G401 (cell line): Measurements from ENCODE around the gene IL4. TPM values are rescaled to one million over a fixed set of nuclear protein-coding genes. Genes with fewer than 3 reads are reported as not detected.

ENCODE experiments used
- DNase-seq: peaks from one replicate; pipeline ENCODE4 v3.0.0-alpha.2; 2015; ENCODE audit warnings: low spot score
- in situ Hi-C: cut with HindIII; loops from 2 replicates; pipeline ENCODE4 v1.10.0; 2016; ENCODE audit warnings: low sequenced_read_pairs, mixed read lengths
- total RNA-seq: library from RNA; depleted of rRNA; stranded (reverse); fragments of >200 nt; shearing (Covaris generic); gene quantifications from 2 replicates; pipeline ENCODE4 v1.2.3, GENCODE V29; 2014

IL4 gene
- total RNA-seq, 1 experiment from 2014 or later = not detected

- no peak for DNase-seq
- in situ Hi-C loops = no loop called here
Observed at GRCh38 chr5:132668706-132669454, 4.9 kb upstream of the IL4 start.

- no peak for DNase-seq
- in situ Hi-C loops = no loop called here
Observed at GRCh38 chr5:132669455-132669820, 4.4 kb upstream of the IL4 start.

GRCh38 chr5:132669966-132670882 lies 3.6 kb upstream of the IL4 start:
- in situ Hi-C loops = no loop called here
- DNase-seq = no peak

- DNase-seq = no peak
- in situ Hi-C loops = no loop called here
Observed at GRCh38 chr5:132671000-132671399, 2.8 kb upstream of the IL4 start.

- in situ Hi-C loops = no loop called here
Observed at GRCh38 chr5:132673488-132673887, 301 bp upstream of the IL4 start.

GRCh38 chr5:132674671-132675506 lies 1.1 kb downstream of the IL4 start:
- no peak for DNase-seq
- in situ Hi-C loops = no loop called here

More at GRCh38 chr5:132673488-132673887, 301 bp upstream of the IL4 start:
- no peak for DNase-seq

GRCh38 chr5:132675936-132676689 lies 2.3 kb downstream of the IL4 start:
- in situ Hi-C loops = no loop called here
- DNase-seq = no peak

GRCh38 chr5:132677191-132677590 lies 3.4 kb downstream of the IL4 start:
- in situ Hi-C loops = no loop called here
- no peak for DNase-seq

GRCh38 chr5:132677682-132678400 lies 4.1 kb downstream of the IL4 start:
- in situ Hi-C loops = no loop called here

GRCh38 chr5:132678735-132679134 lies 4.9 kb downstream of the IL4 start:
- in situ Hi-C loops = no loop called here
- DNase-seq = no peak

More at GRCh38 chr5:132677682-132678400, 4.1 kb downstream of the IL4 start:
- DNase-seq = no peak

GRCh38 chr5:132679166-132679565 lies 5.4 kb downstream of the IL4 start:
- in situ Hi-C loops = no loop called here
- no peak for DNase-seq

GRCh38 chr5:132679717-132680380 lies 6.1 kb downstream of the IL4 start:
- no peak for DNase-seq
- in situ Hi-C loops = no loop called here

- no peak for DNase-seq
- in situ Hi-C loops = no loop called here
Observed at GRCh38 chr5:132680780-132681475, 7.1 kb downstream of the IL4 start.

- in situ Hi-C loops = no loop called here
- DNase-seq = no peak
Observed at GRCh38 chr5:132681476-132681831, 7.7 kb downstream of the IL4 start.

- in situ Hi-C loops = no loop called here
- DNase-seq = no peak
Observed at GRCh38 chr5:132681983-132682382, 8.2 kb downstream of the IL4 start.

GRCh38 chr5:132684491-132684890 lies 10.7 kb downstream of the IL4 start:
- in situ Hi-C loops = no loop called here
- DNase-seq = no peak
